ENCODE results near the gene SREBF1.

Gene SREBF1

DNA sequence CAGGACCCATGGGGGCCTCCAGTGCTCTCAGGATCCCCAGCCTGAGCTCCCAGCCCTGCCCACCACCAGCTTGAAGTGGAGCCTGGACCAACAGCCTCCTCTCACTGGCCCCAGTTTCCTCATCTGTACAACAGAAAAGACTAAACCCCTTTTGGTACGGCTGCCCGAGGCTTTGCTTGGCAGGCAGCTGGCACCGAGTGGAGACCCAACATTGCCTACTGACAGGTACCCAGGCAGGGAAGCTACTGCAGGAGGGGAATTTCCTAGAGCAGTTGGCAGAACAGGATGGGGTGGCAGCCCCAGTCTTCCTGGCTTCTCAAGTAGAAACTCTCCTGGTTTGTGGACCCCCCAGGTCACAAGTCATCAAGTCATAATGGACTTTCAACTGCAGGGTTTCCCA lies 14.2 kb downstream of the SREBF1 start:
- DNase-seq = no peak

GRCh38 chr17:17822189-17822588 lies 14.6 kb downstream of the SREBF1 start:
- peak; percentile 90 to 94 for DNase-seq

DNA sequence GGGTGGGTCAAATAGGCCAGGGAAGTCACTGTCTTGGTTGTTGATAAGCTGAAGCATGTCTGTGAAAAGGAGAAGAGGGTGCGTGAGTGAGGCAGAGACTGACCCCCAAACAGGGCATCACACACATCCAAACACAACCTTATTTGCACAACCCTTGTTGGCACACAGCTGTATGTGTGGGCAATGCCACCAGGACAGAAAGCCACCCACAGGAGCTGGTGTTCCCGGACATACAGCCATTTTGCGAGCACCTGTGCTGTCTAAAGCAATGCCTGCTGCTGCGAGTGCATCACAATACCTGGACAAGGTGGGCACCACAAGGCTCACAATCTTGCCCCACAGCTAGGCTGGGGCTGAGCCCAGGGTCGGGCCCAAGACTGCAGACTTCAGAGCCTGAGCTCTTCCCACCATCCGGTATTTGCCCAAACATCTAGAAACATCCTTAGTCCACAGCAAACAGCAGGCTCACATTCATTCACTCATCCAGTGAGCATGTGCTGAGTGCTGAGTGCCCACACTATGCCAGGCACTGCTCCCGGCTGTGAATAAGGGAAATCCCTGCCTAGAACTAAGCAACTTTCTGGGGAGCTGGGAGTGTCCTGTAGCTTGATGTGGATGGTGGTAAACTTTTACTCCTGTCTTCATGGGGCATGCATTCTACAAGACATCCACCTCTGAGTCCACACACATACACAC lies 16.2 kb downstream of the SREBF1 start:
- DNase-seq = peak in 1 of 2 donors; percentile 17

GRCh38 chr17:17820046-17820445 lies 16.7 kb downstream of the SREBF1 start:
- no peak for DNase-seq

GRCh38 chr17:17819561-17819995 lies 17.2 kb downstream of the SREBF1 start:
- peak in 1 of 2 donors; percentile 64 for DNase-seq

DNA sequence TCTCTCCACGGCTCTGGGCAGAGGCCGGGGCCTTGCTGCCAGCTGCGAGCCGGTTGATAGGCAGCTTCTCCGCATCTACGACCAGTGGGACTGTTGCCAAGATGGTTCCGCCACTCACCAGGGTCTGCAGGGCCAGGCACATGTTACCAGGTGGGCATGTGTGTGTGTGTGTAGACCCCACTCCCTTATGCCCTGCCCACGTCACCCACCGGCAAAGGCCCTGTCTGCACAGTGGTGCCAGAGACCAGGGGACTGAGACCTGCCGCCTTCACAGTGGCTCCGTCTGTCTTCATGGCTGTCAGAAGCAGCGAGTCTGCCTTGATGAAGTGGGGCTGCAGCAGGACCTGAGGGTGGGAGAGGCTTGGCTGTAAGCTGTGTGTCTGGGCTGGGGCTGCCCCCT lies 17.7 kb downstream of the SREBF1 start:
- DNase-seq = no peak

DNA sequence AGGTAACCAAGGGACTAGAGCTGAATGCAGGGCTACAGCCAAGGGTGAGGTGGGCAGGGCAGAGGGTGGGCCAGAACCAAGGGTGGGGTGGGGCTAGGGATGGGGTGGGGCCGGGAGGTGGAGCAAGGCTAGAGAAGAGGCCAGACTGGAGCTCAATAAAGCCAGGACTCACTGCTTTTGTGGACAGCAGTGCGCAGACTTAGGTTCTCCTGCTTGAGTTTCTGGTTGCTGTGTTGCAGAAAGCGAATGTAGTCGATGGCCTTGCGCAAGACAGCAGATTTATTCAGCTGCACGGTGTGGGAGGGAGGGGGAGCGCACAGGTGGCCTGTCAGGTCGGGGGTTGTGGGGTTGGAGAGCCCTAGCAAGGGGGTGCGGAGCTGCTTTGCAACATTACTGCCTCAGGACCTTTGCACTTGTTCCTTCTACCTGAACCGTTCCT lies 18.7 kb downstream of the SREBF1 start:
- DNase-seq = no peak

DNA sequence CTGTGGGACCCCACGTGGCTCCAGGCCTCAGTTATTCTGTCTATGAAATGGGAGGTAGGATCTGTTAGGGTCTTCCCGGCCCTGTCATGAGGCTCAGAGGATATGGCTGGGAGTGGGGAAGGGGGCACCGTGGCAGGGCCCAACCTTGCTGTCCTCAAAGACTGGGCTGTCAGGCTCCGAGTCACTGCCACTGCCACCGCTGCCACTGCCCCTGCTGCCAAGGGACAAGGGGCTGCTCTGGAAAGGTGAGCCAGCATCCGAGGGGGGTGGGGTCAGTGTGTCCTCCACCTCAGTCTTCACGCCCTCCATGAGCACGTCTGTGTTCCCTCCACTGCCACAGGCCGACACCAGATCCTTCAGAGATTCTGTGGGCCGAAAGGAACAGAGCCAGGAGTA lies 19.2 kb downstream of the SREBF1 start:
- DNase-seq = no peak

DNA sequence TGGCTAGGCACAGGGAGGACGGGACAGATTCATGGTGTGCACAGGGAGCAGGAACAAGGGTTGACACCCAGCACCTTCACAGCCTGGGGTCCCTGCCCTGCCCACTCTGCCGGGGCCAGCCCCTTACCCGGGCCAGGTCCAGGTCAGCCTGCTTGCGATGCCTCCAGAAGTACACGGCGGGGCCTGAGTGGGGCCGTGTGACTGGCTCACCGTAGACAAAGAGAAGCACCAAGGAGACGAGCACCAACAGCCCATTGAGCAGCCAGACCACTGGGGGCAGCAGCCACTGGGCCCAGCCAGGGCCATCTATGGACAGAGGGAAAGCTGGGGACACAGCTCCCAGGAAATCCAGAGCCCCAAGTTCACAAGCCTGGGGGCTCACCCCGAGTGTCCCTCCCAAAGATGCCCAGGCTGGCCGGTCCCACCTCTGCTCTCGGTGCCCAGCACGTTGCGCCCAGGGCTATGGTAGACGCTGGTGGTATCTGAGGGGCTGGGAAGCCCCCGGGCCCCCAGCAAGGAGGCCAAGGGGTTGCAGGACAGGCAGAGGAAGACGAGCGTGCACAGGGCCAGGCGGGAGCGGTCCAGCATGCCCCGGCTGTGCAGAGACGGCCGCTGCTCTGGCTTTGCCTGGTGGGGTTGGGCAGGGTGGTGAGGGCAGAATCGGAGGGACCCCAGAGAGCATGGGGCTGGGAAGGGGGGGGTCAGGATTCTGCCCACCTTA lies 19.8 kb downstream of the SREBF1 start:
- DNase-seq = no peak

GRCh38 chr17:17816240-17816814 lies 20.5 kb downstream of the SREBF1 start:
- DNase-seq = peak in 1 of 2 donors; percentile 50

GRCh38 chr17:17815436-17816200 lies 21.2 kb downstream of the SREBF1 start:
- no peak for DNase-seq

DNA sequence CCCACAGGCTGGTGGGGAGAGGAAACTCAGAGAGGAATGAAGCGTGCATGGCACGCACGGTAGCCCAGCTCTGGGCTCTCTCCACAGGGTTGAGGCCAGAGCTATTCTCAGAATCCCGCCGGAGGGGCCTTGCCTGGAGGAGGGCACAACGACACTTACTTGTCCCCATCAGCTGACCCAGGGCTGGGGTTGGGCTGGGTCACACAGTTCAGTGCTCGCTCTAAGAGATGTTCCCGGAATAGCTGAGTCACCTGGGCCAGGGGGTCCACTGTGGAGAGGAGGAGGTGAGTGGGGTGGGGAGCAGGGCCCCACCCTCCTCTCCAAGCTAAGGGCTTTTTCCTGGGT lies 21.8 kb downstream of the SREBF1 start:
- DNase-seq = no peak

DNA sequence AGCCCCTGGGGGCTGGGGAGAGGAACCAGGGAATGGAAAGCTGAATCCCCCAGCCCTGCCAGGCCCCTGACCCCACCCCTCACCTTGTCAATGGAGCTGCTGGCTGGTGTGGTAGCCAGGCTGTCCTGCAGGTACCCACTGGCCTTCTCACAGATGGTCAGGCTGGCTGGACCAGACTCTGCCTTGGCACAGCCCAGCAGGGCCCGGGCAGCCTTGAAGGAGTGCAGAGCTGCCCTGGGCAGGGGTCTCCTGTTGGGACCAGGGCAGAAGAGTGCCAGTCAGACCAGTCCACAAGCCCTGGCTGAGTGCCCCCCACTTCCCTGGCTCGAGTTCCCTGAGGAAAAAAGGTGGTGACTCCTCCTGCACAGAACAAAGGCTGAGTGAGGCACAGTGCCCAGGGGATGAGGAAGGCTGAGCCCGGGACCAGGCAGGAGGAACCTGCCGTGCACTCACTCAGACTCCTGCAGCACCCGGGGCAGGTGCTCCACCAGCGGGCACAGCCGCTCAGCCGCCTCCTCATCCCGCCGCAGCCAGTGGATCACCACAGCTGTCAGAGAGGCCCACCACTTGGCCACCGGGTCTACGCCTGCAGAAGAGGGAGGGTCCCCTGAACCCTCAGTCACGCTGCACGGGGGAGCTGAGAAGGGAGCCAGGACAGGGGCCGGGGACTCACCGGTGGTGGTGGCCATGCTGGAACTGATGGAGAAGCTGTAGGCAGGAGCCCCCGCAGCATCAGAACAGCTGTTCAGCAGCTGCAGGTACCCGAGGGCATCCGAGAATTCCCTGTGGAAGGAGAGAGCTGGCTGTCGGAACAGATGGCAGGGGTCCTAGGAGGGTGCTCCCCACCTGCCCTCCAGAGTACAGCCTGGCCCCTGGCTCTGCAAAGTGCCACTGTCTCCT lies 22.4 kb downstream of the SREBF1 start:
- no peak for DNase-seq

- no peak for DNase-seq
Measured at GRCh38 chr17:17813725-17814095, 23.1 kb downstream of the SREBF1 start.

GRCh38 chr17:17813055-17813724 lies 23.6 kb downstream of the SREBF1 start:
- no peak for DNase-seq

- DNase-seq = peak; percentile 32 to 71
Measured at GRCh38 chr17:17812211-17813054, 24.4 kb downstream of the SREBF1 start.

- DNase-seq = no peak
Measured at GRCh38 chr17:17811381-17812210, 25.2 kb downstream of the SREBF1 start.

DNA sequence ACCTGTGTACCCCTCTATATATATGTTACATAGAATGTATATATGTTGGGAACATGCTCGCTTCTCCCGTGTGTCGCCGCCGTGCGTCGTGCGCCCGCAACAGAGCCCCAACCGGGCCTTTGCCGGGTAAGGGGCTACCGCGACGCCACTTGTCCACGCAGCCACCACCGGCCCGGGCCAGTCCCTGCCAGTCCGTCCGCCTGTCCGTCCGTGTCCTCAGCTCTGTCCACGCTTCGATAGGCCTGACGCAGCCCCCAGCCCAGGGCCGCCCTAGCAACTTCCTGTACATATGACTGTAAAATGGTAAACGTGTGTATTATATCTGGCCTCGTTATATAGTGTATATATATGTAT lies 25.9 kb downstream of the SREBF1 start:
- DNase-seq = no peak

DNA sequence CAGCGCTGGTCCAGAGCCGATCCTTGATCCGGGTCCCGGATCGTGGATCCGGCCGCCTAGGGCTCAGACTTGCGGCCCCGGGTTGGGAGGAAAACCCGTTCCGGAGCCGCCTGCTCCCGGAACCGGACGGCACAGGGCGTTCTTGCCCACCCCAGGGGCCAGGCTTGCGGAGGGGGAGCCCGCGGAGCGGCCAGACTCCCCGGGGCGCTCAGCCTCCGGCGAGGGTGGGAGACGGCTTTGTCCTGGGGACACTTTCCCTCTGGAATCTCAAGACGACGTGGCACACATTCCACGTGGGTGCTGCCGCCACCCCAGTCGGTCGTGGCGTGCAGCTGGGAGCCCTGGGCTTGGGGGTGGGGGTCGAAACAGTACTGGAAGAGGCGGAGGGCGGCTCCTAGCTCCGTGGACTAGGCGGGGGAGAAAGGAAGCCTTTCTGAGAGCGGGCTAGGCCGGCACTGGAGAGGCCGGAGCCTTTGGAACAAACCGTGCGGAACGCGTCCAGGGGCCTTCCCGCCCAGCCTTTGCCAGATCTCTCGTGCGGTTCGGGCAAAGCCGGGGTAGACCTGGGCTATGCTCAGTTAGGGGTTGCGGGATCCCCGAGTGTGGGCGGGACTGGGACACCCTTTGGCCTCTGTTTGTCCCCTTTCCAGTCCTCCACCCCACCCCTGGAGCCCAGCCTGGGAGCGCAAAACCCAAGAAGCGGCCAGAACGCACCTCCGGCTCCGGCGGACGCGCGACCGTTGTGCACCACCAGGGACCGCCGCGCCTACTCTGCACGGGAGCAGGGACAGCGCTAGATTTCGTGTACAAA lies 26.5 kb downstream of the SREBF1 start:
- DNase-seq = no peak

Measured in hippocampal formation (tissue), 2 donors.